ENCODE data around the gene XPO5. TPM values are rescaled to one million over a fixed set of nuclear protein-coding genes. Genes with fewer than 3 reads are reported as not detected.

XPO5 gene
- polyA plus RNA-seq (2013, experiment 1 of 2) = 15.2 TPM
- polyA plus RNA-seq (2013, experiment 2 of 2) = 12.9 TPM

GRCh38 chr6:43575772-43576551 is at the start of gene XPO5, which contains the start of gene POLH:
Gene XPO5, minus strand, starts transcription at chr6:43576038. Its CDS starts 174 bp downstream, at chr6:43575864.
Gene POLH, plus strand, starts transcription at chr6:43576185. Its CDS starts 6,135 bp downstream, at chr6:43582320.
- peak within 1 kb of the TSS; percentile 94 to 100 for H3K4me3 ChIP-seq (ENCODE audit: insufficient read depth in 1 of 2, low read depth in 1 of 2, low read length in 2 of 2)
- H2BK120ac ChIP-seq (ENCODE audit: low read depth, low read length) = peak within 1 kb of the TSS; percentile 15
- peak within 1 kb of the TSS; percentile 98 for H3K27ac ChIP-seq (ENCODE audit: low read length, poor library complexity, severe bottlenecking)
- H2BK15ac ChIP-seq (ENCODE audit: low read depth, poor library complexity, severe bottlenecking) = peak within 1 kb of the TSS; percentile 44
- peak within 1 kb of the TSS; percentile 80 for H3K4me2 ChIP-seq (ENCODE audit: low read length, poor library complexity, severe bottlenecking)
- peak within 1 kb of the TSS; percentile 44 for H2AK5ac ChIP-seq (ENCODE audit: low read length, severe bottlenecking)
- peak within 1 kb of the TSS; percentile 92 to 94 for H3K18ac ChIP-seq (ENCODE audit: low read depth in 1 of 2, low read length in 2 of 2)
- H3K4me1 ChIP-seq (ENCODE audit: control insufficient read depth, insufficient read depth, low read depth, low read length) = peaks cover 8% of the 10 kb centered on the region
- no peak within 1 kb of the TSS for H2BK12ac ChIP-seq (ENCODE audit: low read length in 2 of 2)
- peak within 1 kb of the TSS in 1 of 2 experiments; percentile 98 for H3K14ac ChIP-seq (ENCODE audit: low read length in 2 of 2)
- peak within 1 kb of the TSS; percentile 100 for H3K9ac ChIP-seq (ENCODE audit: low read length)
- H3K23ac ChIP-seq (ENCODE audit: low read length in 2 of 2) = peak within 1 kb of the TSS in 1 of 2 experiments; percentile 91
- DNase-seq = peak; percentile 93
- H2AFZ ChIP-seq (ENCODE audit: low read depth, low read length) = peak within 1 kb of the TSS; percentile 96
- H3K4ac ChIP-seq (ENCODE audit: low read depth in 1 of 2, low read length in 2 of 2) = peak within 1 kb of the TSS; percentile 71 to 89
- peak within 1 kb of the TSS; percentile 87 for H4K8ac ChIP-seq (ENCODE audit: low read length)
- peaks cover 6 to 24% of the 10 kb centered on the region in 2 experiments for H3K36me3 ChIP-seq (ENCODE audit: control insufficient read depth in 1 of 2, insufficient read depth in 2 of 2, low read depth in 1 of 2, low read length in 2 of 2)
- H3K27me3 ChIP-seq (ENCODE audit: control insufficient read depth in 1 of 2, insufficient read depth in 1 of 2, low read length in 2 of 2) = no peaks in the 10 kb centered on the region
- peak within 1 kb of the TSS; percentile 64 for H4K91ac ChIP-seq (ENCODE audit: low read length)
- H3K79me1 ChIP-seq (replicated peaks; ENCODE audit: low read length, poor library complexity, severe bottlenecking) = peaks cover 11% of the 10 kb centered on the region
- H2BK5ac ChIP-seq (ENCODE audit: low read depth, low read length, poor library complexity, severe bottlenecking) = peak within 1 kb of the TSS; percentile 71
- whole genome bisulfite sequencing = 1% methylated on average over 70 of the region's 76 CpGs
- no peaks in the 10 kb centered on the region for H3K9me3 ChIP-seq (ENCODE audit: control insufficient read depth, low read length)

- no peak overlapping the region for H3K4me3 ChIP-seq (ENCODE audit: insufficient read depth in 1 of 2, low read depth in 1 of 2, low read length in 2 of 2)
- H3K23ac ChIP-seq (ENCODE audit: low read length in 2 of 2) = no peak overlapping the region
- H3K79me1 ChIP-seq (replicated peaks; ENCODE audit: low read length, poor library complexity, severe bottlenecking) = peaks cover 37% of the 10 kb centered on the region
- H4K91ac ChIP-seq (ENCODE audit: low read length) = no peak overlapping the region
- H3K14ac ChIP-seq (ENCODE audit: low read length in 2 of 2) = no peak overlapping the region
- H3K9me3 ChIP-seq (ENCODE audit: control insufficient read depth, low read length) = no peaks in the 10 kb centered on the region
- H3K9ac ChIP-seq (ENCODE audit: low read length) = no peak overlapping the region
- no peak overlapping the region for H3K27ac ChIP-seq (ENCODE audit: low read length, poor library complexity, severe bottlenecking)
- 98% methylated on average over 14 of the region's 16 CpGs for WGBS
- H2BK15ac ChIP-seq (ENCODE audit: low read depth, poor library complexity, severe bottlenecking) = no peak overlapping the region
- H3K36me3 ChIP-seq (ENCODE audit: control insufficient read depth in 1 of 2, insufficient read depth in 2 of 2, low read depth in 1 of 2, low read length in 2 of 2) = peaks cover 52 to 59% of the 10 kb centered on the region in 2 experiments
- no peak overlapping the region for H2AK5ac ChIP-seq (ENCODE audit: low read length, severe bottlenecking)
- peaks cover 16% of the 10 kb centered on the region for H3K4me1 ChIP-seq (ENCODE audit: control insufficient read depth, insufficient read depth, low read depth, low read length)
- H2BK12ac ChIP-seq (ENCODE audit: low read length in 2 of 2) = no peak overlapping the region
- DNase-seq = no peak
- H3K4ac ChIP-seq (ENCODE audit: low read depth in 1 of 2, low read length in 2 of 2) = no peak overlapping the region
- H2BK5ac ChIP-seq (ENCODE audit: low read depth, low read length, poor library complexity, severe bottlenecking) = no peak overlapping the region
- H2BK120ac ChIP-seq (ENCODE audit: low read depth, low read length) = no peak overlapping the region
- H3K27me3 ChIP-seq (ENCODE audit: control insufficient read depth in 1 of 2, insufficient read depth in 1 of 2, low read length in 2 of 2) = no peaks in the 10 kb centered on the region
- H4K8ac ChIP-seq (ENCODE audit: low read length) = no peak overlapping the region
- H3K4me2 ChIP-seq (ENCODE audit: low read length, poor library complexity, severe bottlenecking) = no peak overlapping the region
- H2AFZ ChIP-seq (ENCODE audit: low read depth, low read length) = no peak overlapping the region
- no peak overlapping the region for H3K18ac ChIP-seq (ENCODE audit: low read depth in 1 of 2, low read length in 2 of 2)
Observed at GRCh38 chr6:43625393-43625992, 49.7 kb upstream of the XPO5 start.

- H2AK5ac ChIP-seq (ENCODE audit: low read length, severe bottlenecking) = no peak overlapping the region
- no peak overlapping the region for H3K4me2 ChIP-seq (ENCODE audit: low read length, poor library complexity, severe bottlenecking)
- peaks cover 52 to 66% of the 10 kb centered on the region in 2 experiments for H3K36me3 ChIP-seq (ENCODE audit: control insufficient read depth in 1 of 2, insufficient read depth in 2 of 2, low read depth in 1 of 2, low read length in 2 of 2)
- H2BK5ac ChIP-seq (ENCODE audit: low read depth, low read length, poor library complexity, severe bottlenecking) = no peak overlapping the region
- H3K9me3 ChIP-seq (ENCODE audit: control insufficient read depth, low read length) = no peaks in the 10 kb centered on the region
- WGBS = 97% methylated on average over 7 of the region's 7 CpGs
- H3K18ac ChIP-seq (ENCODE audit: low read depth in 1 of 2, low read length in 2 of 2) = no peak overlapping the region
- H4K8ac ChIP-seq (ENCODE audit: low read length) = peak overlapping the region; percentile 31
- no peak overlapping the region for H3K4me3 ChIP-seq (ENCODE audit: insufficient read depth in 1 of 2, low read depth in 1 of 2, low read length in 2 of 2)
- H2BK12ac ChIP-seq (ENCODE audit: low read length in 2 of 2) = no peak overlapping the region
- peaks cover 11% of the 10 kb centered on the region for H3K4me1 ChIP-seq (ENCODE audit: control insufficient read depth, insufficient read depth, low read depth, low read length)
- no peak overlapping the region for H3K27ac ChIP-seq (ENCODE audit: low read length, poor library complexity, severe bottlenecking)
- DNase-seq = no peak
- no peak overlapping the region for H2AFZ ChIP-seq (ENCODE audit: low read depth, low read length)
- H4K91ac ChIP-seq (ENCODE audit: low read length) = no peak overlapping the region
- no peak overlapping the region for H3K23ac ChIP-seq (ENCODE audit: low read length in 2 of 2)
- no peak overlapping the region for H2BK15ac ChIP-seq (ENCODE audit: low read depth, poor library complexity, severe bottlenecking)
- H2BK120ac ChIP-seq (ENCODE audit: low read depth, low read length) = no peak overlapping the region
- no peak overlapping the region for H3K9ac ChIP-seq (ENCODE audit: low read length)
- H3K4ac ChIP-seq (ENCODE audit: low read depth in 1 of 2, low read length in 2 of 2) = no peak overlapping the region
- peaks cover 37% of the 10 kb centered on the region for H3K79me1 ChIP-seq (replicated peaks; ENCODE audit: low read length, poor library complexity, severe bottlenecking)
- H3K14ac ChIP-seq (ENCODE audit: low read length in 2 of 2) = no peak overlapping the region
- H3K27me3 ChIP-seq (ENCODE audit: control insufficient read depth in 1 of 2, insufficient read depth in 1 of 2, low read length in 2 of 2) = no peaks in the 10 kb centered on the region
Observed at GRCh38 chr6:43624786-43625288, 49.0 kb upstream of the XPO5 start.

Measured in mesenchymal stem cell (in vitro differentiated cells and primary cell).